ENCODE measurements around the gene SORCS2.

DNA sequence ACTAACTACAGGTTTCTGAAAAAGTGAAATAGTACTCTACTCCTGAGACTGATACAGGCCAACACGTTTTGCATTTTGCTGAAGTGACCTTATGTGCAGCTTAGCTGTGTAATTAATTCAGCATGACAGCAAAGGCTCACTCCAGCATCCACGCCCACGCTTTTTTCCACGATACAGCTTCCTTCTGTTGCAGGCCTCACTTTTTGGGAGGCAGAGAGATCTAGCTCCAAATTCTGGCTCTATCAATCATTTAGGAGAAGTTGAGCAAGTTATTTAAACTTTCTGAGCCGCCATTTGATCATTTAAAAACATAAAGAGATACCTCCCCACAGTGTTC is 587.1 kb downstream of the SORCS2 start:
- TF ChIP-seq GATA2 (IDR thresholded peaks at IDR 0.05; ENCODE audit: low read depth, low read length) (no peak), GATA3 (IDR thresholded peaks at IDR 0.05; ENCODE audit: low read depth, low read length) (no peak)

Data from SH-SY5Y (cell line).